Fibroblast of skin of right biceps (primary cell): ENCODE measurements around the gene LAMA3.

Source experiments
- DNase-seq: peaks from one replicate; pipeline ENCODE4 v3.0.0-alpha.2; 2013

Gene LAMA3

GRCh38 chr18:23943903-23944624, 254.8 kb downstream of the LAMA3 start:
- peak; percentile 58 for DNase-seq

DNA sequence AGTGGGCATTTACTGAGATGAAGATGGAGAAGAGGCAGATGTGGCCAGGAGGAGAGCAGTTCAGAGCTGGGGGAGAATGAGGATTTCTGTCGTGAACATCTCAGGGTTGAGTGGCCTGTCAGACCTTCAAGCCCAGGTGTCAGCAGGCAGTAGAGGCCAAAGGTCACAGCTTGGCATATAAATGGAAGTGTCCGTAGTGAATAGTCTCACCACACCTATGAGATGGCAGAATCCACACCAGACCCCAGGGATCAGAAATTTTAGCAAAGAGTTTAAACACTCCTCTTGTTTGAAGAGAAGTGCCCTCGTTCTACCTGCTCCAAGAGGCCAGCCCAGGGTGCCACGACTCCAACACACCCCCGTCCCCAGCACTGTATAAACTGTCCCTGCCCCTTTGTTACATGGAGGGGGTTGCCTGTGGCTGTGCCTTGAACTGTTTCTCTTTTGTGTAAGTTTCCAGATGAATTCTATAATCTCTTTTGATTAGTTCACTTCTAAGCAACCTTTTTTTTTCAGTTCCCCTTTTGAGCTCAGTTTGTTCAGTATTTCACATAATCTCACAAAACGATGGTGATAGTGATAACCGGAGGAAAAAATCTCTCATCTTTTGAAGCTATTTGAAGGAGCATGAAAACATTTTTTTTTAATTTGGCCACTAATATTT, 256.3 kb downstream of the LAMA3 start:
- DNase-seq = no peak

- DNase-seq = no peak
These were observed 260.6 kb downstream of the LAMA3 start for GRCh38 chr18:23949863-23950262.

DNA sequence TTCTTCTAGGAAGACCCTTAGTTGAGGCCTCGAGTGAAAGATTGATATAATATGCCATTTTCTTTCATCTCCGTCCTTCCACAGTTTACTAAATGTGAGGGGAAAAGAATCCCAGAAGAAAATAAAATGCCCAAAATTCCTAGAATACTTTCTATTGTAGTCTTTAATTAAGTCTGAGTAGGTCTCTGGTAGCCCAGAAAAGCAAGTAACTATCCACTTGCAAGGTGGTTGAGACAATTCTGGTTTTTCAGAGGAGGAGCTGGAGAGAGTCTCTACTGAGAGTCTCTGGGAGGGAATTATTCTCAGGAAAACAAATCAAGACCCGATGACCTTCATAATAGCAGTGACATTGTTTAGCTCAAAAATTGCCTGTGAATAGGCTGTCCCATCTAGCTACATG, 261.4 kb downstream of the LAMA3 start:
- DNase-seq = no peak

DNA sequence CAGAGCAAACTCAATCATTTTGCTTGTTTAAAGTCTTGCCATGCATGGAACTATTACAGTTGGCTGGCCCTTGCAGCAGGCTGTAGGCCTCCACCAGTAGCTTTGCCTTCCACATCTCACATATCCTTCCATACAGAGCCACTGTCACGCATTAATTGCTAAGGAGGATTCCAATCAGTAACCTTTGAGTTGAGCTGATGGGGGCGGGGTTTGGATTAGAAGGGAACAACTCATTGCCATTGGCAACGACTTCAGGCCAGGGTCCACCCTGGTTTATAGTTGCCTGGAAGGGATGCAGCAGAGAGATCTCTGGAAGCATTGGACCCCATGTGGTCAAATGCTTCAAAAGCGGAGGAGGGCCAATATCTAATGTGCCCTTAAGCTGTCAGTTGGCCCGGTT, 262.0 kb downstream of the LAMA3 start:
- no peak for DNase-seq

- DNase-seq = no peak
These were observed 264.7 kb downstream of the LAMA3 start for GRCh38 chr18:23953984-23954383.

DNA sequence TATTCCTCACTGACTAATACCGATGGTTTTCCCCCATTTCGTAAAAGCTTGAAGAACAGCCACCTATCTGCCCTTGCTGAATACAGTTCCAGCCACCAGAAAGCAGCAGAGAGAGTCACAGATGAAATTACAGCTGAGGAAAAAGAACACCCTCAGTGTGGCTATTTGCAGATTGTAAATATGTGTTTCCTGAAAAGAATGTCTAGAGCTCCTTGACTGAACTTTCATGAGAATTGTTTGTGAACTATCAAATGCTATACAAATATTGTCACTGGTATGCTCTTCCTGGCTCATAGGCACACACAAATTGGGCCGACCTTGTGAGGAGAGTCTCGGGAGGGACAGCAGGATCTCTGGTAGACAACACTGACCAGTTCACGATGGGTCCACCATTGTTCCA, 267.2 kb downstream of the LAMA3 start:
- no peak for DNase-seq

GRCh38 chr18:23958036-23958435, 268.8 kb downstream of the LAMA3 start:
- no peak for DNase-seq

- DNase-seq = no peak
These were observed 274.4 kb downstream of the LAMA3 start for GRCh38 chr18:23963443-23964165.

GRCh38 chr18:23964282-23965238, 275.3 kb downstream of the LAMA3 start:
- no peak for DNase-seq

GRCh38 chr18:23966909-23967308, 277.7 kb downstream of the LAMA3 start:
- no peak for DNase-seq

DNA sequence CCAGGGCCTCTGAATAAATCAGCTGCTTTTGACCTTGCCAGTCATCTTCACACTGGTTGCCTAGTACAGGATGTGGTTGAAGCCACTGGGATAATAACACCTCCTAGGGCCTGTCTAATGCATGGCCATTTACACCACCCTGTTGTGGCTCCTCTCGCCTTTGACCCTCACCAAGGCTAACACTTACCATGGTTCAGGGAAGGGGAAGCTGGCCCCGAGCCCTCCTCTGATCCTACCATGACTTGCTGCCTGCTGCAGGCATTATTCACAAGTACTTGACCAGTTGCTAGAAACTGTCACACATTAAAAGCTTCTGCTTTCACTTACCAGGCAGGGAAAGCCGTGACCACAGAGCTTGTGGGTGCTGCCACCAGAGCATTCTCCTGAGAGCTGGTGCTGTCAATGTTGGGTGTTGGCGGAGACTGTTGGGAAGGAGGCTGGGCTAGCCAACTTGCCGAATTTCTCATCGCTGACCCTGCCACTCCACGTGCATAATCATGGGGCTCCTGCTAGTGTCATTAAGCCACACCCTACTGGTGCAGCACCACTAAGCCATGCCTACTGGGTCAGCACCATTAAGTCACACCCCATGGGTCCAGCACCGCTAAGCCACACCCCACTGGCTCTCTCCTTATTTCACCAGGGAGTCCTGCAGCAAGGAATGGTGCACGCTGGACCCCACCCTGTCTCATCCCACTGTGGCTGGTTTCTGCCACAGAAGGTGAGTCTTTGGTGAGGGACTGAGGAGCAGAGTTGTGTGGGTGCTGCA, 278.3 kb downstream of the LAMA3 start:
- DNase-seq = no peak

DNA sequence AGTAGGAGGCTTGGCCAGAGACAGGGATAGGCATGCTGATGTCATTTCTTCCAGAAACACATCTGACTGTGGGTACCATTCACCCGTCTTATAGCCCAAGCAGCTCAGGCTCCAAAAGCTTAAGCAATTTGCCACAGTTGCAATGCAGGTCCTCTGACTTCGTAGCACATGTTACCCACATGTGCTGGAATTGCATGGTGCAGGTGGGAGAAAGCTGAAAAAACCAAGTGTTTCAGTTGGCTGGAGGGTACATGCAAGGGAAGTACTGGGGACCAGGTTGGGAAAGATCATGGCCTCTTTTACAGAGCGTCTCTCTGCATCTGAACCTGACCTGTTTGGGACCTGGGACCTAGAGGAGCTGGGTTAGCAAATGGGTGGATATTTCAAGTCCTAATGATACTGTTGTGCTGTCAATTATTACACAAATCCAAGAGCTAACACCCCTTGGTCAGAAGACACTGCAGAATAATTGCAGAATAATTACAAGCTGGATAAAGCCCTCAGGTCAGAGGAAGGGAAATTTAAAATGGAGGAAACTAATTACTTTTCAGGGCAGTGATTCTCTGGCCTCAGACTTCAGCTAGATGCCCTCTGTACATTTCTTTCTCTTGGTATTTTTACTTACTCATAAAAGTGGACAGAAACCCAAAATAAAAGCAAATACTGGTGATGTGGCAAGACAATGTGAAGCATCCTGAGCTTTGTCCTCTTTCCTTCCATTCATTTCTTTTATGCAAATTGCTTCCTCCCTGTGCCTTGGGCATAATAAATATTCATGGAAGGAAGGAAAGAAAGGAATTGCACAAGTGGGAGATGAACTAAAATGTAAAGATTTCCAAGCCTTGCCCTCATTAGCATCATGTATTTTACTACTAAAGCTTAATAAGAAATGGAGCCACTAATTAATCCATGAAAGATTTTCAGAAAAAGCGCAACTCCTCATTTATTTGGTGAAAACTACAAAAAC, 279.7 kb downstream of the LAMA3 start:
- DNase-seq = no peak

GRCh38 chr18:23969664-23970063, 280.4 kb downstream of the LAMA3 start:
- no peak for DNase-seq

DNA sequence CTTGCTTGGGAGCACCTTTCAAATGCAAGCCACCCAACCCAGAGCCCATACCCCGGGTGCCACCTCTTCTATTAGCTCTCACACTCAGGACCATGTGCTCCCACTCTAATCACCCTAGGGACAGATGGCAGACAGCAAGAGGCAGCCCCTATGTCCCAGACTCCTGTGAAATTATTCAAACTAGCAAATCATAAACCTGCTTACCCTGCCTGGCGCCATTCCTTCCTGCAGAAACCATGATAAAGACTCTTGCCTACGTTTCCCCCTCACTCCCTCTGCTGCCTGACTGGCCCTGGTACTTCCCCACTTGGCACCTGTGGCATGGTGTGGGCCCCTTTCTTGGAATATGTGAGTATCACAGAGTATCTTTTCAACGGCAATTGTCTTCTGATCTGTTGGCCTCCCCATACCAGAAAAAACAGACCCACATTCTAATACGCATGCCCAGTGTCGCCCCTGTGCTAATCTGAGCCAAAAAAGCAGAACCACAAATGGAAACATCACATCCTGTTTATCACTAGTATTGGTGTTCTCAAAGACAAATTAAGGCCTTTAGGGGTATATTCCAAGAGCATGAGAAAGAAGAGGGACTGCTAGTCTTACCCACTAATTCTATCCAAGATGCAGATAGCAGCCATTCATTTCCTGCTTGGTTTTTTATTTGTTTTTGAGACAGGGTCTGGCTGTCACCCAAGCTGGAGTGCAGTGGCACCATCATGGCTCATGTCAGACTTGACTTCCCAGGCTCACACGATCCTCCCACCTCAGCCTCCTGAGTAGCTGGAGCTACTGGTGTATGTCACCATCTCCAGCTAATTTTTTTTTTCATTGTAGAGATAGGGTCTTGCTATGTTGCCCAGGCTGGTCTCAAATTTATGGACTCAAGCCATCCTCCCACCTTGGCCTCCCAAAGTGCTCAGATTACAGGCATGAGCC, 281.2 kb downstream of the LAMA3 start:
- DNase-seq = no peak

GRCh38 chr18:23971097-23971440, 281.8 kb downstream of the LAMA3 start:
- DNase-seq = no peak

DNA sequence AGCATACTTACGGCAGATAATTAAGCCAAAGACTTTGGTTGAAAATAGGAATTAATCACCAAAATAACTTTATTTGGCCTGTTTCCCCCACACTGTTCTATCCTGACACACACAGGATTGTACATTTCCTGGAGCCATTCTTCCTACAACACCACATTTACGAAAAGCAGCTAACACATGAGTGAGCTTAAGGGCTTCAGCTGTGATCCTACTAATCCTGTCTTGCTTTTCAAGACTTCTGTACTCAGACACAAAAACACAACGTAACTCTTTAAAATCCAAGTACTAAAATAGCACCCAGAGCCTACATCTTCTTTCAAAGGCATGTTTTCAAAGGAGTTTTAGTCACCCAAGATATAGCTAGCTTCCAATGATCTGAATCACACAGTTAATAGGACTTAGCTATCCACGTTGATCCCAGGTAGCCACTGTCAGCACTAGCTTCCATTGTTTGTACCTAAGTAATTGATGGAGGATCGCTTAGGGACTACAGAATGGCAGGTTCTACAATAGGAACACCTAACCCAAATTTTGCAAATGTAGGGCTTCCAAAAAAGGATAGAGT, 282.5 kb downstream of the LAMA3 start:
- no peak for DNase-seq

DNA sequence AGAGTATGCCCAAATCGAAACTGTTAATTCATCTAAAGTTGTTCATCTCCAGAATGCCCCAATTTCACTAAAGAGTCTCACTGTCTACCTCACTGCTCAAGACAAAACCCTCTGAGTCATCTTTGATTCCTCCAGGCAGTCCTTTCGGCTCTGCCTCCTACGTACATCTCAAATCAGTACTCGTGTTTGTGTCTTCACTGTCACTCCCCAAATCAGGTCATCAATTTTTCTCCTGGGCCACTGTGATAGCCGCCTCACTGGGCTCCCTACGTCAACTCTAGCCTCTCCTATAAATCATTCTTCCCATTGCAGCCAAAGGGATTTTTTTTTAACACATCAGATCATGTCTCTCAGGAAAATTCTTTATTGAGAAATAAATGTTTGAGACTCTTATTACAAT, 283.2 kb downstream of the LAMA3 start:
- no peak for DNase-seq

DNA sequence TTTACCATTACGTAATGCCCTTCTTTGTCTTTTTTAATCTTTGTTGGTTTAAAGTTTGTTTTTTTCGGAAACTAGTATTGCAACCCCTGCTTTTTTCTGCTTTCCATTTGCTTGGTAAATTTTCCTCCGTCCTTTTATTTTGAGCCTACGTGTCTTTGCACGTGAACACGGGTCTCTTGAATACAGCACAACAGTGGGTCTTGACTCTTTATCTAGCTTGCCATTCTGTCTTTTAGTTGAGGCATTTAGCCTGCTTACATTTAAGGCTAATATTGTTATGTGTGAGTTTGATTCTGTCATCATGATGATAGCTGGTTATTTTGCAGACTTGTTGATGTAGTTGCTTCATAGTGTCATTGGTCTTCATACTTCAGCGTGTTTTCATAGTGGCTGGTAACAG, 287.9 kb downstream of the LAMA3 start:
- no peak for DNase-seq
